Endothelial cell of umbilical vein (primary cell): ENCODE results near the gene SMIM41. TPM values are rescaled to one million over a fixed set of nuclear protein-coding genes. Genes with fewer than 3 reads are reported as not detected.

ENCODE experiments used
- BruUV-seq: library from RNA; stranded (reverse); fragments of 400-500 nt; replicated peaks from 2 replicates; lab custom pipeline; 2021; lab: Mats Ljungman, UMichigan
- CTCF ChIA-PET: fragments of 300-600, 350-600 bp; sonication (Branson Sonifier 250); formaldehyde crosslinking; loops from one replicate; lab custom pipeline; 2021; ENCODE audit warnings: antibody characterized with exemption, inconsistent platforms; lab: Charles Lee
- POLR2A ChIA-PET: fragments of 300-600, 350-600 bp; sonication (Branson Sonifier 250); formaldehyde crosslinking; loops from one replicate; lab custom pipeline; 2021; ENCODE audit warnings: antibody characterized with exemption, inconsistent platforms; lab: Charles Lee
- DNase-seq: peaks from one replicate; pipeline ENCODE4 v3.0.0-alpha.2; 2011; ENCODE audit warnings: low read depth, low spot score
- FAIRE-seq: peaks from 2 replicates; lab custom pipeline; 2011; peaks lifted over from hg19 to GRCh38; lab: Jason Lieb, UNC
- H2AFZ ChIP-seq: 2 replicates; pipeline ENCODE4 v1.6.0; 2012; ENCODE audit warnings: low read depth, low read length, control low read depth, inconsistent platforms
- H3K27ac ChIP-seq: 2 replicates; pipeline ENCODE4 v1.5.1; 2011; ENCODE audit warnings: low read depth, mild to moderate bottlenecking, control low read depth, low read length, moderate library complexity; ENCODE audit not compliant: insufficient read depth
- H3K27me3 ChIP-seq, 2 experiments: 2 replicates each; pipeline versions ENCODE4 v1.6.0 to v1.6.1; 2011; ENCODE audit warnings: low read length in 2 of 2, mixed read lengths in 1 of 2; ENCODE audit not compliant: control insufficient read depth in 2 of 2, insufficient read depth in 2 of 2
- H3K36me3 ChIP-seq, 2 experiments: 2 replicates in 1 of 2; 3 replicates in 1 of 2; pipeline ENCODE4 v1.5.1; 2011; ENCODE audit warnings: low read length in 2 of 2, mild to moderate bottlenecking in 1 of 2, moderate library complexity in 1 of 2; ENCODE audit not compliant: control insufficient read depth in 2 of 2, insufficient read depth in 2 of 2; ENCODE audit errors: extremely low read depth in 1 of 2
- H3K4me1 ChIP-seq: 3 replicates; pipeline ENCODE4 v1.5.1; 2011; ENCODE audit warnings: mild to moderate bottlenecking, low read length; ENCODE audit not compliant: control insufficient read depth, insufficient read depth; ENCODE audit errors: extremely low read depth
- H3K4me2 ChIP-seq: 2 replicates; pipeline ENCODE4 v1.6.1; 2011; ENCODE audit warnings: low read length, control low read depth, mixed read lengths; ENCODE audit not compliant: insufficient read depth
- H3K4me3 ChIP-seq, 3 experiments: fragments of 200-600 bp in 1 of 3; sonication (generic), shearing (Covaris generic) in 1 of 3; replicated peaks in 1 of 3; 2 replicates each; pipeline ENCODE4 v1.5.1; 2011 to 2016; ENCODE audit warnings: control low read depth in 3 of 3, low read length in 3 of 3, mild to moderate bottlenecking in 2 of 3, inconsistent platforms in 1 of 3, low read depth in 1 of 3, moderate library complexity in 1 of 3; ENCODE audit not compliant: insufficient read depth in 1 of 3
- H3K79me2 ChIP-seq: 2 replicates; pipeline ENCODE4 v1.6.0; 2012; ENCODE audit warnings: low read length, inconsistent platforms; ENCODE audit not compliant: control insufficient read depth, insufficient read depth
- H3K9ac ChIP-seq: replicated peaks from 2 replicates; pipeline ENCODE3; 2011; ENCODE audit warnings: low read length, control low read depth; ENCODE audit not compliant: insufficient read depth; ENCODE audit errors: extremely low read depth
- H3K9me1 ChIP-seq: replicated peaks from 3 replicates; pipeline ENCODE4 v1.6.0; 2011; ENCODE audit warnings: mild to moderate bottlenecking, low read length; ENCODE audit not compliant: control insufficient read depth, insufficient read depth; ENCODE audit errors: extremely low read depth
- H3K9me3 ChIP-seq: replicated peaks from 2 replicates; pipeline ENCODE4 v1.5.1; 2012; ENCODE audit warnings: low read length, inconsistent platforms; ENCODE audit not compliant: control insufficient read depth, insufficient read depth
- H4K20me1 ChIP-seq: replicated peaks from 2 replicates; pipeline ENCODE3; 2011; ENCODE audit warnings: mild to moderate bottlenecking, low read length; ENCODE audit not compliant: control insufficient read depth, insufficient read depth; ENCODE audit errors: extremely low read depth
- EZH2 ChIP-seq: IDR thresholded peaks from 2 replicates; pipeline ENCODE4 v1.6.1; 2012; ENCODE audit warnings: borderline replicate concordance, low read depth, mild to moderate bottlenecking, moderate library complexity, low read length, inconsistent platforms; ENCODE audit not compliant: severe bottlenecking
- FOS ChIP-seq: IDR thresholded peaks from 2 replicates; pipeline ENCODE4 v1.6.1; 2011; ENCODE audit warnings: mild to moderate bottlenecking, low read length, moderate library complexity, borderline replicate concordance; ENCODE audit not compliant: insufficient read depth
- GATA2 ChIP-seq: IDR thresholded peaks from 2 replicates; pipeline ENCODE4 v1.7.0; 2011; ENCODE audit warnings: low read depth, mild to moderate bottlenecking, moderate library complexity, mixed read lengths, low read length; ENCODE audit not compliant: insufficient read length, insufficient read depth
- JUN ChIP-seq: IDR thresholded peaks from 2 replicates; pipeline ENCODE4 v1.6.1; 2011; ENCODE audit warnings: borderline replicate concordance, low read depth; ENCODE audit not compliant: insufficient read length, insufficient read depth
- MYC ChIP-seq: IDR thresholded peaks from one replicate; pipeline ENCODE4 v1.6.1; 2011; ENCODE audit warnings: mild to moderate bottlenecking, low read depth, low read length
- POLR2A ChIP-seq: IDR thresholded peaks from 2 replicates; pipeline ENCODE4 v1.6.1; 2012; ENCODE audit warnings: low read depth, mild to moderate bottlenecking, control low read depth, low read length
- POLR2AphosphoS5 ChIP-seq: IDR thresholded peaks from 2 replicates; pipeline ENCODE4 v1.6.1; 2012; ENCODE audit warnings: low read depth, mild to moderate bottlenecking, control low read depth, low read length, moderate library complexity; ENCODE audit not compliant: insufficient read depth
- dilution Hi-C: fragments of 300-500 bp; cut with MboI; formaldehyde crosslinking; loops from one replicate; pipeline ENCODE4 v1.15.0; 2019; ENCODE audit warnings: low sequenced_read_pairs; ENCODE audit not compliant: extremely low pct_ligation_motif_present
- intact Hi-C: fragments of 100-400 bp; cut with micrococcal nuclease; formaldehyde crosslinking; loops from one replicate; pipeline ENCODE4 v1.10.0; 2022
- polyA plus RNA-seq, 4 experiments: library from polyadenylated mRNA; depleted of rRNA in 3 of 4; stranded (reverse) in 3 of 4; unstranded in 1 of 4; fragments of >200 nt; gene quantifications; 2 replicates each; pipeline versions ENCODE4 v1.2.1 to v1.2.3, GENCODE V29; 2011 to 2012; ENCODE audit warnings: missing spikeins in 1 of 4
- total RNA-seq: library from RNA; stranded (reverse); gene quantifications from 2 replicates; pipeline ENCODE4 v1.2.3, GENCODE V29; 2021
- TF ChIP-seq, protein P1 (sequence below): IDR thresholded peaks from 2 replicates; pipeline ENCODE4 v1.6.1; 2011; ENCODE audit not compliant: insufficient read depth, insufficient read length
- TF ChIP-seq, protein P2 (sequence below), 2 donors: IDR thresholded peaks; 1 replicate in 1 of 2; 2 replicates in 1 of 2; pipeline ENCODE4 v1.5.1; 2011; ENCODE audit warnings: low read length in 2 of 2, mild to moderate bottlenecking in 2 of 2, moderate library complexity in 2 of 2, control low read depth in 1 of 2, inconsistent platforms in 1 of 2, low read depth in 1 of 2; ENCODE audit not compliant: insufficient read depth in 1 of 2; ENCODE audit errors: extremely low read depth in 1 of 2

SMIM41 gene
- total and polyA plus RNA-seq, 2 donors (not counting 3 experiments of a cell fraction or from before 2014, with no cell fraction given) = not detected

GRCh38 chr12:52146089-52146821, 66.8 kb downstream of the SMIM41 start:
- Histone ChIP-seq H4K20me1 (no peaks in the 10 kb centered on the region), H3K27ac (peak overlapping the region; percentile 98), H3K9me1 (no peaks in the 10 kb centered on the region), H3K4me3 (no peak overlapping the region), H3K9ac (peak overlapping the region; percentile 87), H2AFZ (no peak overlapping the region), H3K9me3 (no peaks in the 10 kb centered on the region), H3K4me1 (peaks cover 23% of the 10 kb centered on the region), H3K27me3 (no peaks in the 10 kb centered on the region), H3K4me2 (no peak overlapping the region), H3K36me3 (no peaks in the 10 kb centered on the region), H3K79me2 (no peaks in the 10 kb centered on the region)
- BruUV-seq = no TSS peak
- TF ChIP-seq POLR2A = no peak
- dilution Hi-C loops = no loop called here
- no peak for DNase-seq
- ChIA-PET CTCF (interaction anchor here (0.8 to 2.4 kb wide), 17 partner anchors 13 to 861 kb away, joined by 3 to 23 read pairs (median 4); no protein-coding TSS in a partner anchor), POLR2A (interaction anchor here (0.6 to 0.7 kb wide), 2 partner anchors 734 to 787 kb away, joined by 6 to 10 read pairs; no protein-coding TSS in a partner anchor)
- intact Hi-C loops = no loop called here
- peak; percentile 47 for FAIRE-seq

- dilution Hi-C loops = no loop called here
- peak overlapping the region; percentile 11 for H3K4me2 ChIP-seq
- H3K27me3 ChIP-seq = no peaks in the 10 kb centered on the region
- no peaks in the 10 kb centered on the region for H3K79me2 ChIP-seq
- peak overlapping the region; percentile 98 for H3K27ac ChIP-seq
- H3K9me3 ChIP-seq = no peaks in the 10 kb centered on the region
- H2AFZ ChIP-seq = peak overlapping the region; percentile 24
- ChIA-PET POLR2A (interaction anchor here (0.6 to 1.0 kb wide), 3 partner anchors 122 to 786 kb away, joined by 3 to 10 read pairs (median 6); no protein-coding TSS in a partner anchor), CTCF (interaction anchor here (0.6 to 2.4 kb wide), 27 partner anchors 9 to 861 kb away, joined by 3 to 23 read pairs (median 4); partner anchors contain the start of gene KRT80)
- TF ChIP-seq MYC (no peak), JUN (no peak), GATA2 (no peak), FOS (no peak), EZH2 (no peak), POLR2A (no peak), POLR2AphosphoS5 (no peak)
- TF ChIP-seq, protein P1, sequence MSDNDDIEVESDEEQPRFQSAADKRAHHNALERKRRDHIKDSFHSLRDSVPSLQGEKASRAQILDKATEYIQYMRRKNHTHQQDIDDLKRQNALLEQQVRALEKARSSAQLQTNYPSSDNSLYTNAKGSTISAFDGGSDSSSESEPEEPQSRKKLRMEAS = no peak
- TF ChIP-seq, protein P2, sequence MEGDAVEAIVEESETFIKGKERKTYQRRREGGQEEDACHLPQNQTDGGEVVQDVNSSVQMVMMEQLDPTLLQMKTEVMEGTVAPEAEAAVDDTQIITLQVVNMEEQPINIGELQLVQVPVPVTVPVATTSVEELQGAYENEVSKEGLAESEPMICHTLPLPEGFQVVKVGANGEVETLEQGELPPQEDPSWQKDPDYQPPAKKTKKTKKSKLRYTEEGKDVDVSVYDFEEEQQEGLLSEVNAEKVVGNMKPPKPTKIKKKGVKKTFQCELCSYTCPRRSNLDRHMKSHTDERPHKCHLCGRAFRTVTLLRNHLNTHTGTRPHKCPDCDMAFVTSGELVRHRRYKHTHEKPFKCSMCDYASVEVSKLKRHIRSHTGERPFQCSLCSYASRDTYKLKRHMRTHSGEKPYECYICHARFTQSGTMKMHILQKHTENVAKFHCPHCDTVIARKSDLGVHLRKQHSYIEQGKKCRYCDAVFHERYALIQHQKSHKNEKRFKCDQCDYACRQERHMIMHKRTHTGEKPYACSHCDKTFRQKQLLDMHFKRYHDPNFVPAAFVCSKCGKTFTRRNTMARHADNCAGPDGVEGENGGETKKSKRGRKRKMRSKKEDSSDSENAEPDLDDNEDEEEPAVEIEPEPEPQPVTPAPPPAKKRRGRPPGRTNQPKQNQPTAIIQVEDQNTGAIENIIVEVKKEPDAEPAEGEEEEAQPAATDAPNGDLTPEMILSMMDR (IDR thresholded peaks at IDR 0.05; ENCODE audit: extremely low read depth in 1 of 2, insufficient read depth in 1 of 2, low read depth in 1 of 2, low read length in 2 of 2) = no peak
- H3K9me1 ChIP-seq = no peaks in the 10 kb centered on the region
- H3K4me1 ChIP-seq = peaks cover 23% of the 10 kb centered on the region
- DNase-seq = no peak
- H4K20me1 ChIP-seq = no peaks in the 10 kb centered on the region
- peak overlapping the region; percentile 87 for H3K9ac ChIP-seq
- H3K36me3 ChIP-seq = no peaks in the 10 kb centered on the region
- no peak for FAIRE-seq
- intact Hi-C loops = loop anchor here (1.0 kb wide), 1 partner anchor 21 kb away; no protein-coding TSS in a partner anchor
- BruUV-seq = TSS peak; percentile 76
- no peak overlapping the region for H3K4me3 ChIP-seq
These were observed 67.4 kb downstream of the SMIM41 start for GRCh38 chr12:52146822-52147366.
